GM12875 (cell line): ENCODE results near the gene PAX3.

Experiments
- H3K4me3 ChIP-seq: one replicate; pipeline ENCODE4 v1.5.1; 2011; ENCODE audit warnings: low read depth, low read length, control low read depth
- CTCF ChIP-seq: IDR thresholded peaks from 2 replicates; pipeline ENCODE4 v1.5.1; 2011; ENCODE audit warnings: low read depth, mild to moderate bottlenecking, control low read depth, inconsistent platforms, low read length, moderate library complexity, borderline replicate concordance; ENCODE audit not compliant: insufficient read depth

The PAX3 gene

GRCh38 chr2:222250313-222250712, 48.5 kb downstream of the PAX3 start:
- H3K4me3 ChIP-seq = no peak overlapping the region
- no peak for TF ChIP-seq CTCF

GRCh38 chr2:222249444-222249843, 49.4 kb downstream of the PAX3 start:
- TF ChIP-seq CTCF = no peak
- H3K4me3 ChIP-seq = no peak overlapping the region

GRCh38 chr2:222248818-222249217, 50.0 kb downstream of the PAX3 start:
- no peak for TF ChIP-seq CTCF
- no peak overlapping the region for H3K4me3 ChIP-seq

- H3K4me3 ChIP-seq = no peak overlapping the region
- no peak for TF ChIP-seq CTCF
These were observed 50.5 kb downstream of the PAX3 start for GRCh38 chr2:222248256-222248655.

GRCh38 chr2:222242532-222242931, 56.3 kb downstream of the PAX3 start:
- TF ChIP-seq CTCF = no peak
- H3K4me3 ChIP-seq = no peak overlapping the region

- H3K4me3 ChIP-seq = no peak overlapping the region
- TF ChIP-seq CTCF = no peak
These were observed 57.5 kb downstream of the PAX3 start for GRCh38 chr2:222241128-222241870.

- no peak for TF ChIP-seq CTCF
- no peak overlapping the region for H3K4me3 ChIP-seq
These were observed 58.1 kb downstream of the PAX3 start for GRCh38 chr2:222240676-222241049.
